ENCODE measurements around the gene SNX32.

DNA sequence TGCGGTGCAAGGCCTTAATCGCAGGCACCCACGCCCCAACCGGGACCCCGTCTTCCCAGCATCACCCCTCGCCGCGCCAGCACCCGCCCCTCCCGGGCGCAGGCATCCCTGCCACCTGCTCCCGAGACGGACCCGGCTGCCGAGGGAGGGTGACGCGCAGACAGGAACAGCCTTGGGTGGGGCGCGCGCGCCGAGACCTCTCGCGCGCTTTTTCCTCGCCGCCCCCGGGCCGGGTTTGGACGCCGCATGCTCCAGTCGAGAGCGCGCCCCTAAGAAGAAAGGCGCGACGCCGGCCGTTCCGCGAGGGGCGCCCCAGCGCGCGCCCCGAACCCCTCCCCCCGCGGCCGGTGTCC, 23.7 kb downstream of the SNX32 start:
- TF ChIP-seq EP300 (IDR thresholded peaks at IDR 0.05) (no peak), HOXB5 (CRISPR knock-in tag; IDR thresholded peaks at IDR 0.05) (no peak), POLR2A (IDR thresholded peaks at IDR 0.05; ENCODE audit: low read length) (no peak), RAD21 (conservative IDR thresholded peaks at IDR 0.05 in 1 of 2, IDR thresholded peaks at IDR 0.05 in 1 of 2) (no peak), EHMT2 (IDR thresholded peaks at IDR 0.05; ENCODE audit: low read depth) (no peak), ZC3H11A (IDR thresholded peaks at IDR 0.05) (no peak), CTCF (IDR thresholded peaks at IDR 0.05) (no peak), POLR2AphosphoS2 (conservative IDR thresholded peaks at IDR 0.05; ENCODE audit: low read length) (no peak)
- TF ChIP-seq, protein P1, sequence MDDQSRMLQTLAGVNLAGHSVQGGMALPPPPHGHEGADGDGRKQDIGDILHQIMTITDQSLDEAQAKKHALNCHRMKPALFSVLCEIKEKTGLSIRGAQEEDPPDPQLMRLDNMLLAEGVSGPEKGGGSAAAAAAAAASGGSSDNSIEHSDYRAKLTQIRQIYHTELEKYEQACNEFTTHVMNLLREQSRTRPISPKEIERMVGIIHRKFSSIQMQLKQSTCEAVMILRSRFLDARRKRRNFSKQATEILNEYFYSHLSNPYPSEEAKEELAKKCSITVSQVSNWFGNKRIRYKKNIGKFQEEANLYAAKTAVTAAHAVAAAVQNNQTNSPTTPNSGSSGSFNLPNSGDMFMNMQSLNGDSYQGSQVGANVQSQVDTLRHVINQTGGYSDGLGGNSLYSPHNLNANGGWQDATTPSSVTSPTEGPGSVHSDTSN (IDR thresholded peaks at IDR 0.05) = no peak
- TF ChIP-seq, protein P2, sequence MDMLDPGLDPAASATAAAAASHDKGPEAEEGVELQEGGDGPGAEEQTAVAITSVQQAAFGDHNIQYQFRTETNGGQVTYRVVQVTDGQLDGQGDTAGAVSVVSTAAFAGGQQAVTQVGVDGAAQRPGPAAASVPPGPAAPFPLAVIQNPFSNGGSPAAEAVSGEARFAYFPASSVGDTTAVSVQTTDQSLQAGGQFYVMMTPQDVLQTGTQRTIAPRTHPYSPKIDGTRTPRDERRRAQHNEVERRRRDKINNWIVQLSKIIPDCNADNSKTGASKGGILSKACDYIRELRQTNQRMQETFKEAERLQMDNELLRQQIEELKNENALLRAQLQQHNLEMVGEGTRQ (IDR thresholded peaks at IDR 0.05) = no peak
